GM04504 (cell line): Measurements from ENCODE around the gene MRPS22.

ENCODE experiments used
- DNase-seq: peaks from one replicate; pipeline ENCODE4 v3.0.0-alpha.2; 2012; ENCODE audit warnings: low read depth

MRPS22 gene

DNA sequence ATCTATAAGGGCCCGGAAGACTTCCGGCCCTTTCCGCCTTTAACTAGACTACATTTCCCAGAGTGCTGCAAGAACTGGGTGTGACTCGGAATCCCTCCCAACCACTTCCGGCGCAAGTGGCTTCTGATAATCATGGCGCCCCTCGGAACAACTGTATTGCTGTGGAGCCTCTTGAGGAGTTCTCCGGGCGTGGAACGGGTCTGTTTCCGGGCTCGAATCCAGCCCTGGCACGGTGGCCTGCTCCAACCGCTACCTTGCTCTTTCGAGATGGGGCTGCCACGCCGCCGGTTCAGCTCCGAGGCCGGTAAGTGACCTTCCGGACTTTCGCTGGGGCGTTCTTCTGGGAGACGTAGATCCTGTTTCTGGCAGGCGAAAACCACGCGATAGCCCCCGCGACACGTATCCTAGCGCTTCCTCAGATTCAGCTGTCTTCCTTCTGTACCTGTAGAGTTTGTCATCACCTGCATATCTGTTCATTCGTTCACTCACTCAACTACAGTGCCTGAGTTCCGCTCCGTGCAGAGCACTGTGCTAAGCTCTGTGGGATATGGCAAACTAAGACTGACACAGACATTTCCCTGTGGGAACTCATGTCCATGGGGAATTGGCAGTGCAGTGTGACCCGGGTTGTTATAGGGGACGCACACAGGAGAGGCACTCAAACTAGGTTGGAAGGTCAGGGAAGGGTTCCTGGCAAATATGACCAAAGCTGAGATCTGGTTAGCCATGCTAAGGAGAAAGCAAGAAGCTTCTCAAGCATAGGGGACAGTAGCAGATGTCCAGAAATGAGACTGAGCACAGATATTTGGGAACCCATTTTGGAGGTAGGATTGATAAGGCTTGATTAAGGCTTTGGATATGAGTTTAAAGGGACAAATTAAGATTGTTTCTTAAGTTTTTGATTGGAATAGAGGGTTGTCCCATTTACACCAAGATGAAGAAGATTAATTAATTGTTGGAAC is at the start of gene MRPS22:
MRPS22 (plus strand) TSS at position 126 of the 962 bp plus-strand sequence; CDS start at position 133, 7 bp downstream.
- DNase-seq: peak; percentile 69

DNA sequence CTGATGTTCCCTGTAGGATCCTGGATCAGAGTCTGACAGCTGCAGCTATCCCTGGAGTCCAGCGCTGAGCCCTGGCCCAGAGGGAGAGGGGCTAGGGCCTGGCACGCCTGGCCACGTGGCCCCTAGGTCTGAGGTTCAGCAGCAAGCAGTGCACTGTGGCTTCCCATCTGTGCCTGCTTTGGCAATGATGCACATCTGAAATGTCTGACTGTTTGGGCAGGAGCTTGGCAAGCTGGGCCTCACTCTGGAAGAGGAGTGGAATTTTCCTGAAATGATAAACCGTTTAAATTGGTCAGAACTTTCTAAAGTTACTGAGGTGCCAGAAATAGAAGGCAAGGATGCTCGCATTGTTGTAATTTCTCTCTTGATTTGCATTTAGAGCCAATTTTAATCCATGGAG is 48.8 kb upstream of the MRPS22 start:
- no peak for DNase-seq

DNA sequence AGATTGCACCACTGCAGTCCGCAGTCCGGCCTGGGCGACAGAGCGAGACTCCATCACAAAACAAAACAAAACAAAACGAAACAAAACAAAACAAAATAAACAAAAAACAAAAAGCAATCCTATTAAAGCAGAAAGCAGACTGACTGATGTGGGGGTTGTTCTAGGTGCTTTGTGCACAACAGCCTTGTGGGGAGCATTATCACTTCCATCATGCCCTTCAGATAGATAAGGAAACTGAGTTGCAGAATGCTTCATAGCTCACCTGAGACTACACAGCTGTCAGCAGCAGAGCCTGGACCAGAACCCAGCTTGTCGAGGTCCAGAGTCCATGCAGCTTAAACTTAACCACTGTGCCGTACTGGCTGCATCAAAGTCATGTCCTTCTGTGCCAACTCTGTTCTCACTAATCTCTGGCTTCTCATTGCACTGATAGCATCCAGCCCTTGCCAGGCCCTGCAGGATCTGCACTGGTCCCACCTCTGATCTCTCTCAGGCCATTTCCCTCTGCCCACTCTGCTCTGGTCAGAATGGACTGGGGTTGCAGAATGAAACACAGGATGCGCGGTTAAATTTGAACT is 47.6 kb upstream of the MRPS22 start:
- DNase-seq: no peak

DNA sequence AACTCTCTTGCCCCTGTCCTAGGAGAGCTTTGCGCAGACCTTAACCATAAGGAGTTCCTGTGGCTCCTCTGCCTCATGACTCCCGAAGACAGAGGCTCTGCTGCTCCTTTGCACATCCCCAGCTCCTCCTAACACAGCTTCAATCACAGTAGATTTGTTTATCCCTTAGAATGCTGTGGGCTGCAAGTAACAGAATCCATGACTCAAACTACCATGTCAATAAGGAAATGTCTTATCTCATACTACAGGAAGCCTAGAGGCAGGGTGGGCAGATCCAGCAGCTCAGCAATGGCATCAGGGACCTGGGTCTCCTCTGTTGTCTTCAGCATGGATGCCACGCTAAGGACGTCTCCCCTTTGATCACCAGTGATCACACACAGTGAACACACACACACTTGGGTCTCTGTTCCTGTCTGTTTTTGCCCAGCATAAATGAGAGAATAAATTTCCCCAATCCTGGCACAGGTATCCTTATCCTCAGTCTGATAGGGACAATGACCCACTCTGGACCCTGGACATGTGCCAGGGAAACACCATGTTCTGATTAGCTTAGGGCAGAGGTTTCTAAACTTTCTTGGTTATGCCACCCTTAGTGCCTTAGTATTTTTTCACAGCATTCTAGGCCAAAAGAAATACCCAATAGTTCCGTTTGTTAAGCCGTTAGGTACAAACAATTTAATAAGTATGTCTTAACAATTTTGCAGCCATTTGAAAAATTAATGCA is 46.1 kb upstream of the MRPS22 start:
- no peak for DNase-seq

DNA sequence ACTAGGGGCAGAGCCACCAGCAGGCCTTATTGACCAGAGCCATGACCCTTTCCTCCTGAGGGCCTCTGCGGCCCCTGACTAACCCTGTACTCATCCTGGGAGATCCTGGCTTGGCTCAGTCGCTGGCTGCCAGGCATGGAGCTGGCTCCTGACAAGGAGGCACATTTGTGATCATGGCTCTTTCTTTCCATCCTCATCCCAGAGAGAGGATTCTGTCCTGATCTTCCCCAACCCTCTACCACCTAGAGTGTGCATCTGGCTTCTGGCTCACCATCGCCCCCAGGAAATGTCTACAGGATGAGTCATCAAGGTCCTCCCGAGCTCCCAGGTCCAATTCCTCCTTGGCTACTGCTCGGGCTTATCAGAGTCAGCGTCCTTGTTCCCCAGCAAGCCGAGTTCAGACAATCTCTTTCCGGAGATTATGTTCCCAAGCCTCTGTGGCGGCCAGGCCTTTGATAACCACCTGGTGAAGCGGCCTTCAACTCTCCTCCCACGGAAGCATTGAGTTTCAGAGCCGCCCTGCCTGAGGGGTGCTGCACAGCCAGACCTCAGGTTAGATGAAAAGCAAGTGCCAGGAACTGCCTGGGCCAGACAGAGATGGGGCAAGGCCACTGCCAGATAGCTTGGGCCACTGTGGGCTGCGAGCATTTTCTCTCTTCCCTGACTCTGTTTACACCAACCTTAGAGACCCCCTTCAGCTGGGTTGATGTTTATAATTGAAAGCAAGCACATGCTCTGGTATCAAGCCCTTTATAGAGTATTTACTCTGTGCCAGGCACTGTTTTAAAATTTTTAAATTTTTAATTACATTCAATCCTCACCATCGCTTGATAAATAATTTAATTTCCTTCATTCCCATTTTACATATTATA is 44.3 kb upstream of the MRPS22 start:
- no peak for DNase-seq

DNA sequence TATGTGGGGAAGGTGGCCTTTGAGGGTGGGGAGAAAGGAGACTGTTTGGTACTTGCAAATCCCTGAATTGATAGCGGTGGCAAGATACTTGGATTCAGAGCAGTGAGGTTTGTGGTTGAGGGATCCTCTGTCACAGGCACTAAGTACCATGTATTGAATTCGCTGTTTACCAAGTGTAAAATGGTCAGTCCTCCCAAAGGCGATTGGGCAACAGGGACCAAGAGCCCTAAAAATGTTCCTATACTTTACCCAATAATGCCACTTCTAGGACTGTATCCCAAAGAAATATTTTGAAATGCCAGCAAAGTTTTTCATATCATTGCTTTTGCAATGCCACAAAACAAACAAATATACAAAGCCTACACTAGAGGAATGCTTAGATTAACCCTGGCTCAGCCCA is 43.4 kb upstream of the MRPS22 start:
- DNase-seq: no peak

DNA sequence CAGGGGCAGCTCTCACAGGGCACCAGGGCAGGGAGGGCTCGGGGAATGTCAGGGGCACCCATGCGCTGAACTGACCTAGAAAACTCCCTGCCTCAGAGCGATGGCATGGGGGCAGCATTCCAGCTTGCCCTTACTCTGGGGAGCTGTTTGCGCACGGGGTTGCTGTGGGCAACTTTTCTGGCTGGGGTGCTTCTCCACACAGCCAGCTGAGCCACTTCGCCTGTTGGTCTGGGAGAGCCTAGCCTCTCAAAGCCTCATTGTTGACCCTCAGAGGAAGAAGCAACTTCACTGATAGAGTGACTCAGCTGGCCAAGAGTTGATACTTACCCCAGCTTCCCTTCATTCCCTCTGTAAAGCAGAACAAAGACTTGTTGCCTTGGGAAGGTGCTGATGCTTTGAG is 42.6 kb upstream of the MRPS22 start:
- DNase-seq: no peak

DNA sequence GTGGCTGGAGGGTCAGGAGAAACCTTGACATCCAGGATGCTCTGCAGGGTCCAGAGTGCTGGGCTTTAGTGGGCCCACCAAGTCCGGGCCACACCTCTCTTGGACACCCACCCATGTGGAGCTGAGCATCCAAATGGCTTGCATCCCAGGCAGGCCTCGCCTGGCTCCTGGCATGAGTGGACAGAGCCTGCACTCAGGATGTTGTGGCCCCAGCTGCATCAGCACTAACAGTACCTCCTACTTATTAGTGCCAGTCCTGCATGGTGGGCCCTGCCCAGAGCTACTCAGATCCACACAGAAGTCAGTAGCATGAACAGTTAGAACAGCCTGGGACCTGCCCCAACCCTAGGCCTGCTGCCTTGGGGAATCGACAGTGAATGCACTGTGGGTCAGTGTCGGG is 42.2 kb upstream of the MRPS22 start:
- no peak for DNase-seq

DNA sequence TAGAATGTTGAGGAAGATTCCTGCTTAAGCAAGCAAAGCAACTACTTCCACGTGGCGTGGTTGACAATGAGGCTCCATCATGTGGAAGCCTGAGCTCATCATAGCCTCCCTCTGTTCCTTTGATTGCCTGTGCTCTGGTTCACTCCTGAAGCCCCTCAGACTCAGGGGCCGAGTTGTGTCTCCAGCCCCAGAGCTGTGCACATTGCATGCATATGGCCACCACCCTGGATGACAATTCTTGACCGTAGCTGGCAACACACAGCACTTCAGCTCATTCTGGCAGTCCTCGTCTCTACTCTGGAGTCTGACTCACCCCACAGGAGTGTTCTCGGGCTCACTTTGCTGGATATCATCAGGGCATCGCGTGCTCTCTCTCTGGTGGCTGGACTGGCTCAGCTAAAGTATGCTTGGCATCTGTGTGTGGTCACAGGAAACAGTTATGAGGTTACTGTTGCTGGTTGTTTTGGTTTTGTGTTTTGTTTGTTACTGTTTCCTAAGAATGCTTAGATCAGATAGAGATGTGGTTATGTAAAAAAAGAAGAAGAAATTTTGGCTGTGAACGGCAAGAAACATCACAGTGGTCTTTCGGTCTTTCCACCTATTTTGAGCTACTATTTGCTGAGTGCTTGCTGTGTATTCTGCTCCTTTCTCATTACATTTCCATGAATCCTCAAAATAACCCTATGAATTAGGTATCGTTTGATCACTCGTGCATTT is 41.6 kb upstream of the MRPS22 start:
- DNase-seq: peak; percentile 100

DNA sequence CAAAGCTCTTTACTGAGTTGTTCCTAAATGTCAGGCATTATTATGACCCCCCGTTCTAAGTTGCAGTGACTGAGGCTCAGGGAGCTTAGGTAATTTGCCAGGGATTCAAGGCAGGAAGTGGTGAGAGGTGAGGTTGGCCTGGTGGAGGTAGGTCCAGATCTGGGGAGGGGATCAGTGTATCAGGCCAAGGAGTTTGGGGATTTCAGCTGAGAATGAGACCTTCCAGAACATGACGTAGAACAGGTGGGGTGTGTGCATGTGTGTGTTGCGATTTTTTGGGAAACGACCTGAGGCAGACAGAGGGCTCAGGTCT is 41.1 kb upstream of the MRPS22 start:
- no peak for DNase-seq

DNA sequence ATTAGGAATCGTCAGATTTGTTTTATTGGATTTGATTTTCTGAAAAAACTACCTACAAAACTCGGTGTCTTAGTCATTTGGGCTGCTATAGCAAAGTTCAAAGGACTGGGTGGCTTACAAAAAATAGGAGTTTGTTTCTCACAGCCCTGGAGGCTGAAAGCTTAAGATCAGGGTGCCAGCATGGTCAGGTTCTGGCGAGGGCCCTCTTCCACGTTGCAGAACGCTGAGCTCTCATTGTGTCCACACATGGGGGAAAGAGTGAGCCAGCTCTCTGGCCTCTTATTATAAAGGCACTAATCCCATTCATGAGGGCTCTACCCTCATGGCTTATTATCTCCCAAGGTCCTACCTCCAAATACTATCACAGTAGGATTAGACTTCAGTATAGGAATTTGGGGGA is 40.6 kb upstream of the MRPS22 start:
- DNase-seq: no peak

DNA sequence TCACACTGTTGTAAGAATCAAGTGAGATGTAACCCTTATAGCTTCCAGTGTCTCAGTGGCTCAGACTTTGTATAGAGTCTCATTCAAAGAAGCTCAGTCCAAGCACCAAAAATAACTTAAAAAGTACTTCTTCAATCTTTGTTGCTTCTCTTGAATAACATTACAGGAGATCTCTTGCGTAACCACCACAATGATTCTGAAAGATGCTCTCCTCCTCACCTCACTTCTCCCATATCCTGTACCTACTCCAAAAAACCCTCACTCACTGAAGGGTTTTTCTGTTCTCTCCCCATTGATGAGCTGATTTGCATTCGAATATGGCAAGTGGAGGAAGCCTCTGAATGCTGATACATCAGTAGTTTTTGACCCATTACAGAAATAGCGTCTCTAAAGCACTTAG is 39.4 kb upstream of the MRPS22 start:
- DNase-seq: no peak

DNA sequence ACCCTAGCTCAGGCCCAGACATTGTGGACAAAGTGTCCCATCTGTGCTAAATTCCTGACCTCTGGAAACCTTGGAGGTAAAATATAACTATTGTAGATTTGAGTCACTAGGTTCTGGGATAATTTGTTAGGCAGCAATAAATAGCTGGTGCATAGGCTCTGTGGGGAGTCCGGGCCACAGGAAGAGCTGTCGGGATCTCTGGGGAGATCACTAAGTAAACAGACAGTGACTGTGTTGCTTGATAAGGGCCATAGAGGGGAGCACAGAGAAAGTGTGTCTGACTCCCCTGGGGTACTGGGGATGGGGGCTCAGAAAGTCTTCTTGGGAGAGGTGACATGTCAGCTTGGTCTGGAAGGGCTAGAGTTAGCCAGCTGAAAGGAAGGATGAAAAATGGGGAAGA is 37.7 kb upstream of the MRPS22 start:
- DNase-seq: no peak

DNA sequence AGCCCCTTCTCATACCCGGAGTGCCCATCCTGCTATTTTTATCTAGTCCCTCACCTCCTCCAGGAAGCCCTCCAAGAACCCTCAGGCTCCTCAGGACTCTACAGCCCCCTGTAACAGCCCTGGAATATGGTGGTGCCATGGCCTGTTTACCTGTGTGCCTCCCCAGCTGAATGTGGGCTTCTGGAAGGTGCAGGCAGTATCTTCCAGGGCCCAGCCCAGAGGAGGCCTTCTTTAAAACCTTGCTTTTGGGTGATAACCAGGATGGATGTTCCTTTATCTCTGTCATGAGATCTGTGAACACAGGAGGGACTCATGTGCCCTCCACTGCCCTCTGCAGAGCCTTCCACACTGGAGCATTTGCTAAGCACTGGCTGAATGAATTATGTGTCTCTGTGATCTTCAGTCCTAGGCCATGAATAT is 36.7 kb upstream of the MRPS22 start:
- DNase-seq: no peak

DNA sequence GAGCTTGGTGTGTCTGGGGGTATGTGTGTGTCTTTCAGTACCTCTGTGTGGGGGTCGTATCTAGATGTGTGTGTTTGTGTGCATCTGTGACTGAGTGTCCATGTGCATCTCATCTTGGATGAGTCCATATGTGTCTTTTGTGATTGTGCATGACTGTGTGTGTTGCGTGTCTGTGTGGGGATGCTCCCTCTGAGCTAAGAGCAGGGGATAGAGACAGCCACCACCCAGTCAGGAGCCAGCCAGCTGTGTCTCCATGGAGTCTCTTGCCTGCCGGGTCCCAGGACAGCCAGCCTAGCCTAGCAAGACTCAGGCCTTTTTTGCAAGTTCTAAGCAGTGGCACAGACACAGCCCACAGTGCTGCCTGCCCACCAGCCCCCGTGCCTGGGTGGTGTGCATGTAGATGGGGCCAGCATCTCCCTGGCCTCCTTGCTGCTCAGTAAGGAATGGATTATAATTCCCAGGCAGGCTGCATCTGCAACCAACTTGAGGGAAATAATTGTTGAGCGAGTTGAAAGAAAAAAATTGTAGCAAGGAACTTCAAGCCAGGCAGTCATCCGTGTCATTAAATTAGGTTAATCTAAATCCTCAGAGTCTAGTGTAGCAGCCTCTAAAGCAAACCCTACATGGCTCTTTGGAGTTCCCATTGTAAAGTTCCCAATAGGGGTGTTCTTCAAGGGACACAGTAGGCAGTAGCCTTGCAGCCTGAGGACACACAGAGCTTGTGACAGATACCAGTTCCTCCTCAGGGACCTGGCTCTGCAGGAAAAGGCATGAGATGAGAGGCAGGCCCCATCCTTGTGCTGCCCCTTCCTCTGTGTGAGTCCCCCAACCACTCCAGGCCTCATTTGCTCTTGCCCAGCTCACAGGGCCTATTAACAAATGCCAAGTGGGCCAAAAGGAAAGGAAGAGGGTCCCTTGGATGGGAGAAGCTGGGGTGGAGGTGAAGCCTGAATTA is 35.9 kb upstream of the MRPS22 start:
- DNase-seq: no peak

DNA sequence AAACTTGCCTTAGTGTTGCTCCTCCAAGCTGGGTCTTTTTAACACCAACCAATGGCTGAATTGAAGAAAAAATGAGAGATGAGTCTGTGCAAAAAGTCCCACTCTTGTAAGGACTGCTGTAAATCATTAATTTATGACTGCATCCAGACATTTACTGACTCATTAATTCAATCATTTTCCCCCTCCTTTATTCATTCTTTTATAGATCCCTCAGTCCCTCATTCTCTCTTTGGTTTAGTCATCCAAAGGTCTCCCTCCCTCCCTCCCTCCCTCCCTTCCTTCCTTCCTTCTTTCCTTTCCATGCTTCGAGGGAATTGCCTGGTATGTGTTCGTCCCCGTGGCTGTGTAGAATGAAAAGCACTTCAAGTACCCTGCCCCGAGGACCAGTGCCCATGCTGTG is 35.3 kb upstream of the MRPS22 start:
- DNase-seq: no peak

DNA sequence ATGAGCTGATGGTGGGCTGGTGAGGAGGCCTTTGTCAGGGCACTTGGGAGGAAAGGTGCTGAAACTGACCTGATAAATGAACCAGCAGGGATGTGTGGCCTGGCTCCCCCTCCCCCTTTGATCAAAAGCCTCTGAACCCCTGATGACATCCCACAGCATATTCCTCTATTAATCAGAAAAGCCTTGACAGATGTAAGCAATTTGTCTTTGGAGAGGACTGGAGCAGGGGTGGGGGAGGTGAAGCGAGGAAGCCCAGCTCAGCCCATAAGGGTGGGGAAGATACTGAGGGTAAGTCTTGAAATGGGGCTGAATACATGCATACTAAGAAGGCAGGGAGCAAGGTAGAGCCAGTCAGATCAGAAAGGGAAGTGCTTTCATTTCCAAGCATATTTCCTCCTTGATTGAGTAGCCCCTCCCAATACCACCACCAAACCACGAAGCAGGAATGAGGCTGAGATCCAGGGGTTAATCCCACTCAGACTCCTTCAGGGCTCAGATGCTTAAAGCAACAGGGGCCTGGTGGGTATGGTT is 34.7 kb upstream of the MRPS22 start:
- no peak for DNase-seq

DNA sequence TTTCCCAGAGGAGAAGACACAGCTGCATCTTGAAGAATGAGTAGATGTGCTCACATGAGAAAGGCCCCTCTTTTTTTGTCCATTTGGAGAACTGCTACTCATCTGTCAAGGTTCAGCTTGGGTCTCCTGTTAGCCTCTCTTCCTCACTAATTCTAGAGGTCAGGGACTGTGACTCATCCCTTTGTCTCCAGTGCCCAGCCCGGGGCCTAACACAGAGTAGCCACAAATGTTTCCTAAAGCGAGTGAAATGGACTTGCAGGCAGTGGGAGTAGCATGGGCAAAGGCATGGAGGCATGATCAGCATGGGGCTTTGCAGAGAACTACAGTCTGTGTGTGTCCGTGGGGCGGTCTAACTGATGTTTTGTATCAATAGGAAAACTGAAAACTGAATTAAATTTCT is 33.9 kb upstream of the MRPS22 start:
- no peak for DNase-seq

DNA sequence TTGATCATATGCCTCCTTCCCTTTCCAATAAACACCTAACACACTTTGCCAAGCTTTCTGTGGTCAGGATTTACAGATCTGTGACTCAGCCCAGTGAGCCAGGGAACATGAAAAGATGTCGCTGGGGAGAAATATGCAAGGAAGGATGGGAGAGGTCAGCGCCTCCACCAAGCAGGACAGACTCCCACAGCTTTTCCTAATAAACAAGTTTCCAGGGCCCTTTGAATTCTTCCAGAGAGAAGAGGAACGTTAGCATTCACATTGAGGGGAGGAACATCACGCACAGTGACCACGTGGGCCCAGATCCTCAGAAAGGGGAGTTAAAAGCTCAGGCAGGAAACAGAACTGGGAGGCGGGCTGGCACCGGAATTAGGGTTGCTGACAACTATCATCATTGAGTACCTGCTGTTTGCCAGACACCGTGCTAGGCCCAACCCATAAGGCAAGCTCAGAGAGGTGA is 33.3 kb upstream of the MRPS22 start:
- DNase-seq: peak; percentile 98

DNA sequence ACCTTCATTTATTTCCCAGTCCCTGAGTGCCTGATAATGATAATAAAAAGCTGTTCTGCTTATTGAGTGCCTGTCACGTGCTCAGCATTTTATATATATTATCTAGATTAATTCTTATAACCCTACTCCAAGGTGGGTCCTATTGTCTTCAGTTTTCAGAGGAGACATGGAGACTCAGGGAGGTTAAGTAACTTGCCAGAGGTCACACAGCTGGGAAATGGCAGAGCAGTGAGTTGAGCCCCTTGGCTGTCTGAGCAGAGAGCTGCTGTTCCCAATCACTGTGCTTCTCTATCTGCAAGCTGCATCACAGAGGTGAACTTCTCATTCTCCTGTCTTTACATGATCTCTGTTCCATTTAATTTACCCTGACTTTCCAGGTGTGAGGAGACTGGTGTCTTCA is 32.3 kb upstream of the MRPS22 start:
- DNase-seq: no peak
